ENCODE measurements around the gene TCIRG1. TPM values are rescaled to one million over a fixed set of nuclear protein-coding genes. Genes with fewer than 3 reads are reported as not detected.

Gene TCIRG1
- total RNA-seq, 4 donors from 2014 or later: 29.6 to 57.1 (median 34.8) TPM

DNA sequence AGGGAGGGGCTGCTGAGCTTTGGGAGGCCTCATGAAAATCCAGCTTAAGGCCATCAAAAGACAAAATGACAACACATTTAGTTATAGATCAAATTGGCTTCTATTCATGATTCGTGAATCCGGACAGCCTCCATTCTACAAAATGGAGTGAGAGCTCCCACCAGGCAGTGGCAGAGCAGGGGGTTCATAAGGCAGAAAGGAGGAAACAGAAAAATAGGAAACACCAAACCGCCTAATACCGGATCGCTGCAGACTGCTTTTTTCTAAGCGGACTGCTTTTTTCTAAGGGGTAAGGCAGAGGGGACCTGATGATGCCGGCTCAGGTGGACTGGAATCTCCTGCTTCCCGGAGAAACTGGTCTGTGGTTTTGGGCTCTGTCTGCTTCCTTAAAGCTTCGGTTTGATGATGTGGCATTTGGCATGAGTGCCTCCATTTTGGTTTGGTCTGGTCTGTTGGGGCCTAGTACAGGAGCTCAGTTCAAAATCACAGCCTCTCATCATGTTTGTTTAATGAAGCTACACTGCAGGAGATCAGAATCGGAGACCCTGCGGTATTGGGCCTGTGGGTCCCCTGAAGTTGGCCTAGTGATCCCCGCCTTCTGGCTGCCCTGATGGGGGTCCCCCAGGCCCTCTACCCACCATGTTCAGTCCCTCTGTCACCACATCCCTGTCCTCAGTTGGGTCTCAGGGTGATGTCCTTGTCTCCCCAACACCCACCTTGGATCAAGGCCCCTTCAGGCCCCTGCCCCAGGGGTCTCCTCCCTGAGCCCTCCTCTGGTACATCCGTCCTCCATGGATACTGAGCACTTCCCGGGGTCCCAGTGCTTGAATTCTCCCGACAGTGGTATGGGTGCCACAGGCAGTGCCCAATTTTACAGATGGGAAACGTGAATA, 27.5 kb upstream of the TCIRG1 start:
- WGBS, 2 donors: 79% methylated on average over 16 of the region's 16 CpGs
- H3K4me3 ChIP-seq (ENCODE audit: low read depth, poor library complexity, severe bottlenecking): no peak overlapping the region
- DNase-seq (ENCODE audit: low spot score in 2 of 2): no peak
- TF ChIP-seq, protein P1, sequence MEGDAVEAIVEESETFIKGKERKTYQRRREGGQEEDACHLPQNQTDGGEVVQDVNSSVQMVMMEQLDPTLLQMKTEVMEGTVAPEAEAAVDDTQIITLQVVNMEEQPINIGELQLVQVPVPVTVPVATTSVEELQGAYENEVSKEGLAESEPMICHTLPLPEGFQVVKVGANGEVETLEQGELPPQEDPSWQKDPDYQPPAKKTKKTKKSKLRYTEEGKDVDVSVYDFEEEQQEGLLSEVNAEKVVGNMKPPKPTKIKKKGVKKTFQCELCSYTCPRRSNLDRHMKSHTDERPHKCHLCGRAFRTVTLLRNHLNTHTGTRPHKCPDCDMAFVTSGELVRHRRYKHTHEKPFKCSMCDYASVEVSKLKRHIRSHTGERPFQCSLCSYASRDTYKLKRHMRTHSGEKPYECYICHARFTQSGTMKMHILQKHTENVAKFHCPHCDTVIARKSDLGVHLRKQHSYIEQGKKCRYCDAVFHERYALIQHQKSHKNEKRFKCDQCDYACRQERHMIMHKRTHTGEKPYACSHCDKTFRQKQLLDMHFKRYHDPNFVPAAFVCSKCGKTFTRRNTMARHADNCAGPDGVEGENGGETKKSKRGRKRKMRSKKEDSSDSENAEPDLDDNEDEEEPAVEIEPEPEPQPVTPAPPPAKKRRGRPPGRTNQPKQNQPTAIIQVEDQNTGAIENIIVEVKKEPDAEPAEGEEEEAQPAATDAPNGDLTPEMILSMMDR (IDR thresholded peaks at IDR 0.05): no peak
- no peak for TF ChIP-seq POLR2A (IDR thresholded peaks at IDR 0.05)
- intact Hi-C loops (cut with DNase I; ENCODE audit: low total_unique reads): no loop called here

DNA sequence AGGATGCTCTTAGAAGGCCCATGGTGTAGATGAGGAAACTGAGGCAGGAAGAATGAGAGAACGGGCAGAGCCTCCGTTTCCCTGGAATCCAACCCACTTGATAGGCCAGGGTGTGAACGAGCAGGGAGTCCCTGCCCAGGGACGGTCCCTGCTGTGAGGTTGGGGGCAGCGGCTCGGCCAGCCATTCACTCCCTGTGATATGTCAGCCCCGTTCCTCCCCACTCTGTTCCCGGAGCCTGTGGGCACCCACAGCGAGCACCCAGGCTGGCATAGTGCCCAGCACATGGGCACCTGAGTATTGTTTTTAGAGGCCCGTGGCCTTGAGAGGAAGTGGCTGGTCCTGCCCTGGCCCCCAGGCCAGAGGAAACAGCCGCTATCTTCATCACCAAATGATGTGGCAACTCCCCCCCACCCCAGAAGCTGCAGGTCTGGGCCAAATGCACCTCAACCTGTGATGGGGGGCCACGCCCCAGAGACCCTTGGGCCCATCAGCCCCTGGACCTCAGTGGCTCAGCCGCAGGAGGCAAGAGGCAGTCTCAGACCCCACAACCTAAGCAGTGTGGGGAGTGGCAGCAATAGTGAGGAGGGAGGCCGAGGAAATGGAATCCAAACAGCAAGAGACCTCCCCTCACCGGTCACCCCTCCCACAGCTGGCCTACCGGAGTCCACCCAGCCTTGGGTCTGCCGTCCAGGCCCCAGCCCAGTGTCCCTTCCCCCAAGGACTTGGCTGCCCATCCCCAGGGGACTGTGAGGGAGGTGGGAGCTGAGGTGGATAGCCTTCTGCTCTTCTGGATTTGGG, 26.6 kb upstream of the TCIRG1 start:
- no peak for TF ChIP-seq POLR2A (IDR thresholded peaks at IDR 0.05)
- WGBS, 2 donors: 79 to 83% methylated on average over 13 to 17 of the region's 17 CpGs

DNA sequence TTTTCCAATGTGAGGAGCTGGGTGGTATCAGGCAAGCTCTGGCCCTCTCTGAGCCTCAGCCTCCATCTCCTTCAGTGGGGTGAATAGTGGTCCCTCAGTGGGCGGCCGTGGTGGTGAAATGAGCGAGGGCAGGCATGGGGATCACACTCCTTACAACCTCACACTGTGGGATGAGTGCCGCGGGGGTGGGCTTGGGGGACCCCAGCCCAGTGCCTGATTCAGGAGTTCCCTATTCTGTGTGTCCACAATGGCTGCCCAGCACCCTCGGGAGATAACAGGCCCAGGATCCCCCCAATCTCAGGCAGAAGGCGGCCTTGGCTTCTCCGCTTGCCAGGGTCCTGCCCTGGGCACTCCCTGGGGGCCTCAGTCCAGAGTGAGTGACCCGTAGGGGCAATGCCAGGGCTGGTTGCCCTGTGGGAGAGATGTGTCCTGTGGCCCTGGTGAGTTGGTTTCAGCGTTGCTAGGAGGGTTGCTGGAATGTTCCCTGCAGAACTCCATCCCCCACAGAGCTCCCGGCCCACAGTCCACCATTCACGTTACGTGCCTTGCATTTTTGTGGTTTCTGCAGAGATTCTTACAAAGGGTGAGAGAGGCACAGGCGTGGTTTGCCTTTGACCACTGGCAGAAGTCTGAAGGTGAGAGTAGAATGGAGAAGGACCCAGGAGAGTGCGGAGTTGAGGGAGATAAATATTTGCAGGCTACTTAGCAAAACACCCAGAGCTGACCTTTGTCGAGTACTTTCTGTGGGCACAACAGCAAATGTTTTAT, 25.8 kb upstream of the TCIRG1 start:
- intact Hi-C loops (cut with DNase I; ENCODE audit: low total_unique reads): no loop called here
- TF ChIP-seq POLR2A (IDR thresholded peaks at IDR 0.05): no peak
- TF ChIP-seq, protein P1 (IDR thresholded peaks at IDR 0.05): no peak
- 79% methylated on average over 15 to 16 of the region's 16 CpGs for WGBS, 2 donors
- H3K4me3 ChIP-seq (ENCODE audit: low read depth, poor library complexity, severe bottlenecking): no peak overlapping the region
- no peak for DNase-seq (ENCODE audit: low spot score in 2 of 2)

More for the DNA sequence above, 26.6 kb upstream of the TCIRG1 start:
- DNase-seq (ENCODE audit: low spot score in 2 of 2): no peak
- intact Hi-C loops (cut with DNase I; ENCODE audit: low total_unique reads): no loop called here
- no peak overlapping the region for H3K4me3 ChIP-seq (ENCODE audit: low read depth, poor library complexity, severe bottlenecking)

DNA sequence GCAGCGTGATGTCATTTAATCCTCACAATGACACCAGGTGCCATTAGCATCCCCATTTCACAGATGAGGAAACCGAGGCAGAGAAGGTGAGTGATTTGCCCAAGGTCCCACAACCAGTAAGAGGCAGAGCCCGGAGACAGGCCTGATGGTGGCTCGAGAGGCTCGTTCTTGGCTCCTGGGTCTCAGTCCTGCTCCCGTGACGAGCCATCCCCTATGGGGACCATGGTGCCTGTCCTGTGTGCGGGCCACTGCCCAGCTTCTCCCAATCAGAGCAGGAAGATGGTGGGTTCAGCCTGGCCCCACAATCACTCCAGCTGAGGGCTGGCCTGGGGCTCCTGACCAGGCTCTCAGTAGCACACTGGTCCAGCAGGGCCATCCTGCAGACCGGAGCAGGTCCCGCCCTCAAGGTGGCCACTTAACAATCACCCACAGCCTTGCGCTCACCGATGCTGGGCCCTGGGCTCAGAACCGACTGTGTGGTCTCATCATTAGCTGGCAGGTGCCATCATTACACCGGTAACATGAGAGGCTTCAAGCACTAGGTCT, 25.1 kb upstream of the TCIRG1 start:
- DNase-seq (ENCODE audit: low spot score in 2 of 2): no peak
- H3K4me3 ChIP-seq (ENCODE audit: low read depth, poor library complexity, severe bottlenecking): no peak overlapping the region
- 87 to 90% methylated on average over 13 to 14 of the region's 14 CpGs for WGBS, 2 donors
- intact Hi-C loops (cut with DNase I; ENCODE audit: low total_unique reads): no loop called here
- TF ChIP-seq, protein P1 (IDR thresholded peaks at IDR 0.05): no peak

DNA sequence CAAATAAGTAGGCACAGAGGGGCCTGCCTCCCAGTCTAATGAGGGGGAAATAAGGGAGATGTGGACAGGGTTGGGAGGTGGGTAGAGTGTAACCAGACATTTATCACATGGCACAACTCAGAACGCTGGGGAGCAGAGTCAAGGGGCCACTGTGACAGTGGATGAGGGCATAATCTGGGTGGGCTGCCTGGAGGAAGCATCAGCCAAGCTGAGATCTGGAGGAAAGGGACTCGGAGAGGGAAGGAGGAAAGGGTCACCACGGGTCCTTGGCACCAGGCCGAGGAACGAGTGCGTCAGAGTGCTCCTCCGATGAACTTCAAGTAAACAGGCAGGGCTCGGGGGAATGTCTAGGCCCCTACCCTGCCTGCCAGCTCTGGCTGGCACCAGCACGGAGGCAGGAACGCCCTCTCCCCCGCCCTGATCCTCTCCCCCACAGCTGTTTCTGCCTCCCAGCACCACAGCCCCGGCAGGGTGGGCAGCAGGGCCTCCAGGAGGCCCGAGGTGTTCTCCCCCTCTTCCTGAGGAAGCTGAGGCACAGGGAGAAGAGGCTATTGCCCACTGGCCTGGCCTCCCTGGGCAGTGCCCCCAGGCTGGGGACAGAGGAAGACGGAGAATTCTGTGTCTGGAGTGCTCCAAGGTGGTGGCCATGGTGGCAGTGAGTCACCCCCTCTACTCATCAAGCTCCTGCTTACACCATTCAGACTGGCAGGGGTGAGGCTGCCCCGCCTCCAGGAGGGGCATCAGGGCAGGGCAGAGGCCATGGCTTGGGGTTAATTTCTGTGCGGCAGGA, 24.5 kb upstream of the TCIRG1 start:
- intact Hi-C loops (cut with DNase I; ENCODE audit: low total_unique reads): no loop called here
- TF ChIP-seq, protein P1 (IDR thresholded peaks at IDR 0.05): no peak
- no peak for TF ChIP-seq POLR2A (IDR thresholded peaks at IDR 0.05)
- 12 to 20% methylated on average over 11 to 16 of the region's 16 CpGs for WGBS, 2 donors
- peak; percentile 39 to 92 for DNase-seq (ENCODE audit: low spot score in 2 of 2)
- no peak overlapping the region for H3K4me3 ChIP-seq (ENCODE audit: low read depth, poor library complexity, severe bottlenecking)

Data from lower leg skin (tissue), 4 donors.